ENCODE data around the gene CSTF3. TPM values are rescaled to one million over a fixed set of nuclear protein-coding genes. Genes with fewer than 3 reads are reported as not detected.

CSTF3 gene
- total and polyA plus RNA-seq, 2 of the 4 experiments (the other 2 are of a cell fraction) = 14.5 to 23.4 TPM

- Histone ChIP-seq H4K8ac (ENCODE audit: low read depth in 2 of 2, low read length in 2 of 2) (no peak overlapping the region), H3K4me1 (ENCODE audit: control insufficient read depth, insufficient read depth, low read length) (peaks cover 7% of the 10 kb centered on the region; the same call in 1 of the 2 replicates), H3K9me3 (ENCODE audit: control insufficient read depth, insufficient read depth, low read length) (no peaks in the 10 kb centered on the region), H3K79me1 (ENCODE audit: low read depth in 1 of 2, low read length in 2 of 2) (peaks cover 0 to 14% of the 10 kb centered on the region in 2 experiments; a peak in 2 of 4 replicates), H2BK20ac (ENCODE audit: low read depth, low read length) (no peak overlapping the region), H3K4me2 (ENCODE audit: low read depth, low read length) (no peak overlapping the region), H3K27me3 (ENCODE audit: control insufficient read depth, insufficient read depth, low read length) (no peaks in the 10 kb centered on the region), H3K4ac (ENCODE audit: low read depth, low read length) (no peak overlapping the region), H3K23ac (ENCODE audit: low read depth, low read length) (no peak overlapping the region), H2AK5ac (ENCODE audit: low read depth, low read length) (no peak overlapping the region), H4K20me1 (ENCODE audit: insufficient read depth, low read length) (no peaks in the 10 kb centered on the region), H3K27ac (ENCODE audit: insufficient read depth, low read length) (no peak overlapping the region), H2BK5ac (ENCODE audit: low read depth, low read length, poor library complexity, severe bottlenecking) (no peak overlapping the region), H3K9me1 (ENCODE audit: insufficient read depth, low read length) (peaks cover 17% of the 10 kb centered on the region; the same call in 1 of the 2 replicates), H3K14ac (replicated peaks; ENCODE audit: low read depth, low read length) (no peak overlapping the region), H2AFZ (replicated peaks; ENCODE audit: low read length, poor library complexity) (no peak overlapping the region), H3K9ac (ENCODE audit: low read depth, low read length) (no peak overlapping the region), H2AK9ac (replicated peaks; ENCODE audit: low read depth, low read length, poor library complexity) (no peak overlapping the region), H4K91ac (ENCODE audit: insufficient read depth, low read depth, low read length) (no peak overlapping the region), H3K4me3 (ENCODE audit: insufficient read depth, low read depth, low read length) (no peak overlapping the region), H2BK15ac (ENCODE audit: low read depth, low read length) (no peak overlapping the region), H3K36me3 (ENCODE audit: control insufficient read depth, insufficient read depth, low read length) (peaks cover 28% of the 10 kb centered on the region), H4K5ac (ENCODE audit: low read depth, low read length) (no peak overlapping the region), H3K18ac (ENCODE audit: low read depth, low read length) (no peak overlapping the region), H3K56ac (ENCODE audit: extremely low read depth, insufficient read depth, low read length) (no peak overlapping the region), H2BK120ac (ENCODE audit: low read depth, low read length) (no peak overlapping the region)
- in situ Hi-C loops (cut with MboI; ENCODE audit: low sequenced_read_pairs) = loop anchor here (5.0 to 25.0 kb wide), 3 partner anchors 102 to 472 kb away; partner anchors contain the start of genes EIF3M and PRRG4
- ChIA-PET CTCF (no interaction called here), POLR2A (ENCODE audit: unreplicated experiment) (no interaction called here)
- WGBS, 2 experiments (ENCODE audit: extremely low coverage in 2 of 2, insufficient read length in 1 of 2) = 71% methylated on average over 1 of the region's 5 CpGs; no CpG with 5 or more reads in 1 of the 2 experiments
- dilution Hi-C loops (cut with HindIII; ENCODE audit: low sequenced_read_pairs, unreplicated experiment) = no loop called here
- intact Hi-C loops (cut with micrococcal nuclease) = loop anchor here (5.0 kb wide), 1 partner anchor 167 kb away; the partner anchor contains the start of gene QSER1
- ATAC-seq (ENCODE audit: low read depth) (no peak), DNase-seq (no peak)
- TF ChIP-seq RCOR1 (IDR thresholded peaks at IDR 0.05; ENCODE audit: insufficient replicate concordance, low read length) (no peak), BHLHE40 (IDR thresholded peaks at IDR 0.05; ENCODE audit: low read depth, low read length) (no peak), CEBPB (IDR thresholded peaks at IDR 0.05; ENCODE audit: low read depth, low read length) (no peak), MAFK (IDR thresholded peaks at IDR 0.05; ENCODE audit: low read depth, low read length) (no peak), RFX5 (IDR thresholded peaks at IDR 0.05; ENCODE audit: low read depth, low read length) (no peak), FOS (IDR thresholded peaks at IDR 0.05; ENCODE audit: low read depth, low read length) (no peak)
- TF ChIP-seq, protein P1, sequence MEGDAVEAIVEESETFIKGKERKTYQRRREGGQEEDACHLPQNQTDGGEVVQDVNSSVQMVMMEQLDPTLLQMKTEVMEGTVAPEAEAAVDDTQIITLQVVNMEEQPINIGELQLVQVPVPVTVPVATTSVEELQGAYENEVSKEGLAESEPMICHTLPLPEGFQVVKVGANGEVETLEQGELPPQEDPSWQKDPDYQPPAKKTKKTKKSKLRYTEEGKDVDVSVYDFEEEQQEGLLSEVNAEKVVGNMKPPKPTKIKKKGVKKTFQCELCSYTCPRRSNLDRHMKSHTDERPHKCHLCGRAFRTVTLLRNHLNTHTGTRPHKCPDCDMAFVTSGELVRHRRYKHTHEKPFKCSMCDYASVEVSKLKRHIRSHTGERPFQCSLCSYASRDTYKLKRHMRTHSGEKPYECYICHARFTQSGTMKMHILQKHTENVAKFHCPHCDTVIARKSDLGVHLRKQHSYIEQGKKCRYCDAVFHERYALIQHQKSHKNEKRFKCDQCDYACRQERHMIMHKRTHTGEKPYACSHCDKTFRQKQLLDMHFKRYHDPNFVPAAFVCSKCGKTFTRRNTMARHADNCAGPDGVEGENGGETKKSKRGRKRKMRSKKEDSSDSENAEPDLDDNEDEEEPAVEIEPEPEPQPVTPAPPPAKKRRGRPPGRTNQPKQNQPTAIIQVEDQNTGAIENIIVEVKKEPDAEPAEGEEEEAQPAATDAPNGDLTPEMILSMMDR (conservative IDR thresholded peaks at IDR 0.05; ENCODE audit: low read depth, low read length) = no peak
- TF ChIP-seq, protein P2, sequence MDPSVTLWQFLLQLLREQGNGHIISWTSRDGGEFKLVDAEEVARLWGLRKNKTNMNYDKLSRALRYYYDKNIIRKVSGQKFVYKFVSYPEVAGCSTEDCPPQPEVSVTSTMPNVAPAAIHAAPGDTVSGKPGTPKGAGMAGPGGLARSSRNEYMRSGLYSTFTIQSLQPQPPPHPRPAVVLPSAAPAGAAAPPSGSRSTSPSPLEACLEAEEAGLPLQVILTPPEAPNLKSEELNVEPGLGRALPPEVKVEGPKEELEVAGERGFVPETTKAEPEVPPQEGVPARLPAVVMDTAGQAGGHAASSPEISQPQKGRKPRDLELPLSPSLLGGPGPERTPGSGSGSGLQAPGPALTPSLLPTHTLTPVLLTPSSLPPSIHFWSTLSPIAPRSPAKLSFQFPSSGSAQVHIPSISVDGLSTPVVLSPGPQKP (IDR thresholded peaks at IDR 0.05; ENCODE audit: borderline replicate concordance, low read depth, low read length) = no peak
- no TSS peak for BruUV-seq (replicated peaks)
These were observed 101.8 kb downstream of the CSTF3 start for GRCh38 chr11:33059331-33060007.
